NOMO-1 treated with dmso at 0.1 percent for 144 hours (cell line): ENCODE measurements around the gene SPATA33.
"Not testable (repeated sequence)": the region's sequence is repeated elsewhere in the genome, so short reads cannot be mapped to it uniquely, and the experiment has no call there.

ENCODE experiments used
- DNase-seq: peaks from one replicate; lab custom pipeline; 2025; ENCODE audit not compliant: unreplicated experiment; lab: John Stamatoyannopoulos, UW

SPATA33 gene

GRCh38 chr16:89624777-89625761, 32.6 kb upstream of the SPATA33 start:
- DNase-seq: no peak

GRCh38 chr16:89629827-89630610, 27.6 kb upstream of the SPATA33 start:
- no peak for DNase-seq

DNA sequence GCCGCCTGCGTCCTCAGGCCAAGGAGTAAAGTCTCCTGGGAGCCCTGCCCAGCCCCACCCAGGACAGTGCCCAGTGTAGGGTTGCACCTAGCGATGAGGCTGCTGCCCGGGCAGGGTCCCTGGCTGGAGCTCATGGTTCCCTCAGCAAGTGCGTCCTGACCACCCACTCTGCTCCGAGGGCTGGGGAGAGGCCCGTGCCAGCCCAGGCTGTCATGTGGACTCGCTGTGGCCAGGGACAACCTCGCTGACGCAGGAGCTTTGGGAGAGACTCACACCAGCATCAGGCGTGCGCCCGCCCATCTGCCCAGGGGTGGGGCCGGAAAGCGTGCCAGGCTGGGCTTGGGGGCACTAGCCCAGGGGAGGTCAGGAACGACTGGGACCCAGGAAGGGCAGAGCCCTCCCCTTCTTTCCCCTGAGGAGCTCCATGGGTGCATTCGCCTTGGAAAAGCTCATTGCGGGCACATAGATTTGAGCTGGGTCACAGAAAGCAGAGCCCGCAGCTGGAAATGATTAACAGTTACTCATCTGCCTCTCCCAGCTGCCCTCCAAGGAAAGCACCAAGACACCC, 24.5 kb upstream of the SPATA33 start:
- DNase-seq: no peak

DNA sequence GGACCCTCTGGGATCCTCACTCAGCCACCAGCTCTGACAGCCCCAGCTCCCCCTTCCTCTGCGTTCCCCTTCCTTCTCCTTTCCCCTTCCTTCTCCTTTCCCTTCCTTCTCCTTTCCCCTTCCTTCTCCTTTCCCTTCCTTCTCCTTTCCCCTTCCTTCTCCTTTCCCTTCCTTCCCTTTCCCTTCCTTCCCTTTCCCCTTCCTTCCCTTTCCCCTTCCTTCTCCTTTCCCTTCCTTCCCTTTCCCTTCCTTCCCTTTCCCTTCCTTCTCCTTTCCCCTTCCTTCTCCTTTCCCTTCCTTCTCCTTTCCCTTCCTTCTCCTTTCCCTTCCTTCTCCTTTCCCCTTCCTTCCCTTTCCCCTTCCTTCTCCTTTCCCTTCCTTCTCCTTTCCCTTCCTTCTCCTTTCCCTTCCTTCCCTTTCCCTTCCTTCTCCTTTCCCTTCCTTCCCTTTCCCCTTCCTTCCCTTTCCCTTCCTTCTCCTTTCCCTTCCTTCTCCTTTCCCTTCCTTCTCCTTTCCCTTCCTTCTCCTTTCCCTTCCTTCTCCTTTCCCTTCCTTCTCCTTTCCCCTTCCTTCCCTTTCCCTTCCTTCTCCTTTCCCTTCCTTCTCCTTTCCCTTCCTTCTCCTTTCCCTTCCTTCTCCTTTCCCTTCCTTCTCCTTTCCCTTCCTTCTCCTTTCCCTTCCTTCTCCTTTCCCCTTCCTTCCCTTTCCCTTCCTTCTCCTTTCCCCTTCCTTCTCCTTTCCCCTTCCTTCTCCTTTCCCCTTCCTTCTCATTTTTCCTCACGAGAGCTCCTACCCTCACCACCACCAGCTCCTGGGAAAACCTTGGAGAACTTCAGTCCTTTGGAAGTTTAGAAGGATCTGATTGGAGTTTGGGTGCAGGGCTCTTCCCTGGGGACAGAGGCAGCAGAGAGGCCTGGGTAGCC, 22.9 kb upstream of the SPATA33 start:
- DNase-seq: not testable (repeated sequence)

- no peak for DNase-seq
Observed at GRCh38 chr16:89636663-89637062, 21.0 kb upstream of the SPATA33 start.

DNA sequence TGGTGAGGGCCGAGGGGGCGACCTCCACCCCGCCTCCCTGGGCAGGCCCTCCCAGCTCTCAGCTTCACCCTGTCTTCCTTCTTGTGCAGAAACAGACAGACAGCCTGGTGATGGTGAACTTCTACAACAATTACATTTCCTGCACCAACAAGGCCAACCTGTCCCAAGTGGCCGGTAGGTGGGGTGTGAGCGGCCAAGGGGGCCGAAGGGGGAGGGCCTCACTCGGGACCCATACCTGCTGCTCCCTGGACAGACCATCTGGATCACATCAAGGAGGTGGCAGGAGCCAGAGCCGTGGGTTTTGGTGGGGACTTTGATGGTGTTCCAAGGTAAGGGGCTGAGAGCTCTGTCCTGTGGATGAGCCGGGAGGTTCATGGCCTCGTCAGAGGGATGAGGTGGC, 20.3 kb upstream of the SPATA33 start:
- DNase-seq: no peak

GRCh38 chr16:89638455-89638854, 19.2 kb upstream of the SPATA33 start:
- no peak for DNase-seq

GRCh38 chr16:89639385-89639784, 18.3 kb upstream of the SPATA33 start:
- DNase-seq: no peak

GRCh38 chr16:89641458-89642119, 16.0 kb upstream of the SPATA33 start:
- DNase-seq: no peak

DNA sequence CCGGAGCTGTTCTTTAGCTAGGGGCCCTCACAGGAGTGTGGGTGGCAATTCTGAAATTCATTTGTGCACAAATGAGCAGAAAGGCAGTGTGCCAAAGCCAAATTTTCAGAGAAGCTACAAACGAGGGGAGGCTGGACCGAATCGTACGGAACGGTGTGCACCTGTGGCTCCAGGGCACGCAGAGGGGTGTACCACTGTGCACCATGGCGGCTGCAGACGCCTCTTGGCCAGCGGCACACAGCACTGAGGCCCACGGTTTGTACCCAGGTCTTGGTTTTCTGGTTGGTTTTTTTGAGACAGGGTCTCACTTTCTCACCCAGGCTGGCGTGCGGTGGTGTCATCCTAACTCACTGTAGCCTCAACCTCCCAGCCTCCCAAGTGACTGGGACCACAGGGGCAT, 15.1 kb upstream of the SPATA33 start:
- DNase-seq: no peak

DNA sequence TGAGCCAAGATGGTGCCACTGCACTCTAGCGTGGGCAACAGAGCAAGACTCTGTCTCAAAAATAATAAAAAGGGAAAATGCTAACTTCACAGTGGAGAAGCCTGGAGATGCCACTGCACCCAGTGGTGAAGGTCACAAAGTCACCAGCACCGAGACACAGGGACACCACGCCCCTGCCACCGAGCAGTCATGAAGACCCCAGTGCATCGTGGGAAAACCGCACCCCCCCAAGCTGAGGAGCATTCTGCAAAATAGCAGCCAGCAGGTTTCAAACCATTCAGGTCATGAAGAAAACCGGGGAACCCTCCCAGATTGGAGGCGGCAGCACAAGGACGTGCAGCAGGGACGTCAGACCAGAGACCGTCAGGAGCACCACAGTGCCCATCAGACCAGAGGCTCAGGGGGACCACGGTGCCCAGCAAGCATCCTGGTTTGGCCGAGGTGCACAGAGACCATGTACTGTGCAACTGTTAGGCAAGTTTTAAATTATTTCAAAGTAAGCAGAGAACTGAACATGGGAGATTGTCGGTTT, 13.8 kb upstream of the SPATA33 start:
- DNase-seq: no peak

GRCh38 chr16:89645122-89645521, 12.5 kb upstream of the SPATA33 start:
- no peak for DNase-seq

GRCh38 chr16:89646270-89646669, 11.4 kb upstream of the SPATA33 start:
- no peak for DNase-seq

DNA sequence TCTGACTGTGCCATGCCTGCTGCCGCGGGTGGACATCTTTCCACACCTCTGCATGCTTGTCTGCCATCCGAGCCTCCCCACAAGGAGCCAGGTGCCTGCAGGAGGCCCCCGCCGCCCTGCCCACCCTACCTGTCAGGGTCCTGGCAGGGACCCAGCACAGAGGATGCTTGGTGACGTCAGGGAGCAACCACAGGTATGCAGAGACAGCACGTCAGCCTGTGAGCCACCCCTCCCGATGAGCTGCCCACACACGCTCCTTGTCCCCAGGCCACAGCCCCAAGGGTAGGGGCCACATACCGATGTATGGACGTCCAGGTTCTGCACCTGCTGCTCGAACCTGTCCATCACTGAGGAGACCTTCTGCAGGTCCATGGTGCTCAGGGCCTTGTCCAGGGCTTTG, 10.7 kb upstream of the SPATA33 start:
- no peak for DNase-seq

DNA sequence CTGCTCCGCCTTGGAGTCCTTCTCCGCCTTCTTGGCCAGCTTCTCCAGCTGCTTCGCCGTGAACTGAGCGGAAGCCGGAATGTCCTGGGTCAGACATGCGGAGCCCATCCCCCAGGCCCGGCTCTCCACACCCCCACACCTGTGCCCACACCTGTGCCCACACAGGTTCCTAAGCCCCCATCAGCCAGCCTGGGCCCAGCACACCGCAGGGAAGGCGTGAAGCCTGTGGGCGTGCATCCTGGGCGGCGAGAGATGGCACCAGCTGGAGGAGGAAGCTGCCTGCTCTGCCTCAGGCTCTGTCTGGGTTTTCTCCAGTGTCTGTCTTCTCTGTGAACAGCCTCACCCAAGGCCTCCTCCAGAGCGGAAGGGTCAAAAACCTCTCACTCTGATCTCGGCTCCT, 6.1 kb upstream of the SPATA33 start:
- no peak for DNase-seq

GRCh38 chr16:89653656-89654295, 3.9 kb upstream of the SPATA33 start:
- no peak for DNase-seq

GRCh38 chr16:89655062-89655643, 2.5 kb upstream of the SPATA33 start:
- DNase-seq: no peak

GRCh38 chr16:89656435-89657121, 1.1 kb upstream of the SPATA33 start:
- DNase-seq: no peak
